LNCaP clone FGC (cell line): ENCODE data around the gene HOXB3.

Experiments
- DNase-seq: peaks from one replicate; pipeline ENCODE4 v3.0.0-alpha.2; 2011; ENCODE audit warnings: low read depth
- H3K4me3 ChIP-seq: 2 replicates; pipeline ENCODE4 v1.5.1; 2011; ENCODE audit warnings: mild to moderate bottlenecking, low read depth, low read length, control low read depth
- TF ChIP-seq, protein P1 (sequence below): IDR thresholded peaks from 2 replicates; pipeline ENCODE4 v1.5.1; 2012; ENCODE audit warnings: mild to moderate bottlenecking; ENCODE audit not compliant: control insufficient read depth, insufficient read depth; ENCODE audit errors: extremely low read depth

The HOXB3 gene

DNA sequence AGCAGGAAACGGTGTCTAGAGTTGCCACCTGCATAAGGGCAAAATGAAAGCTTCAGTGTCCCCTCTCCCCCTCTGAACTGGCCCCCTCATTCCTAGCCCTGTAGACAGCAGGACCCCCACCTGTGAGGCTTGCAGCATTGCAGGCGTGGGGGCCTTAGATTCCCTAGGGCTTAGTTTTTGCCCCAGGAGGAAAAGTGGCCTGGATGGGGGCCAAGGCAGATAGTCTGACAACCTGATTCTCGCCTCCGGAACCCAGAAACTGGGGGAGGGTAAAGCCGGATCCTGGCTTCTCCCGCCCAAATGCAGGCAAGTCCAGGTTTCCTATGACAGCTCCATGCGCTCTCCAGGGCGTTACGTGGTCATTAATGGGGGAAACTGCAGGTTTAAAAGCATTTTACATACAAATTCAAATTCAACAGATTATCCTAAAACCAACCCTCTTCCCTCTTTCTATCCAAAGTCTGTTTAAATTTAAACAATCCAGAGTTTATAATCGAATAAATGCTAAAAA, 15.4 kb upstream of the HOXB3 start:
- TF ChIP-seq, protein P1, sequence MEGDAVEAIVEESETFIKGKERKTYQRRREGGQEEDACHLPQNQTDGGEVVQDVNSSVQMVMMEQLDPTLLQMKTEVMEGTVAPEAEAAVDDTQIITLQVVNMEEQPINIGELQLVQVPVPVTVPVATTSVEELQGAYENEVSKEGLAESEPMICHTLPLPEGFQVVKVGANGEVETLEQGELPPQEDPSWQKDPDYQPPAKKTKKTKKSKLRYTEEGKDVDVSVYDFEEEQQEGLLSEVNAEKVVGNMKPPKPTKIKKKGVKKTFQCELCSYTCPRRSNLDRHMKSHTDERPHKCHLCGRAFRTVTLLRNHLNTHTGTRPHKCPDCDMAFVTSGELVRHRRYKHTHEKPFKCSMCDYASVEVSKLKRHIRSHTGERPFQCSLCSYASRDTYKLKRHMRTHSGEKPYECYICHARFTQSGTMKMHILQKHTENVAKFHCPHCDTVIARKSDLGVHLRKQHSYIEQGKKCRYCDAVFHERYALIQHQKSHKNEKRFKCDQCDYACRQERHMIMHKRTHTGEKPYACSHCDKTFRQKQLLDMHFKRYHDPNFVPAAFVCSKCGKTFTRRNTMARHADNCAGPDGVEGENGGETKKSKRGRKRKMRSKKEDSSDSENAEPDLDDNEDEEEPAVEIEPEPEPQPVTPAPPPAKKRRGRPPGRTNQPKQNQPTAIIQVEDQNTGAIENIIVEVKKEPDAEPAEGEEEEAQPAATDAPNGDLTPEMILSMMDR = no peak
- no peak for DNase-seq
- H3K4me3 ChIP-seq = peak overlapping the region; percentile 54

DNA sequence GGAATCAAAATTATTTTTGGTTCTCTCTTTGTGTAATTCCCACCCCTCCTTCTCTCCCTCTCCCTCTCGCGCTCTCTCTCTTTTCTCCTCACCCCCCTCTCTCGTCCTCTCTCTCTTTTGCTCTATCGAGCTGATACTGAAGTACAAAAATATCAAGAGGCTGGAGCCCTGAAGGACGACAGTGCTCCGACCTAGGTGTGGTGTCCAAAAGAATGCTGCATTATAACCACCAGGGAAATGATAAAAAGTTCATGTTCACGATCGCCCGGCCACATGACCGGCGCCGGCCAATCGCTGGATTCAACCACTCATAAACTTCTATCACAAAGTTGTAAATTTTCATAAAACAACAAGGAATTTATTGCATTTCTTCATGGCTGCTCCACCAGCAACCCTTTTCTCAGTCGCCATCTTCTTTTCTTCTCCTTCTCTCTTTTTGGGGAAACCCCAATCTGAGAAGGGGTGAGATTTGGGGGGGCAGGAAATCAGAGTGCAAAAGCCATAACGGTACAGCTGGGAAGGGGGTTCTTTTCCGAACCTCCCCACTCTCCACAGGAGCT, 14.8 kb upstream of the HOXB3 start, which contains the start of gene HOXB6:
TSS of gene HOXB6 (minus strand) at position 217 of the 560 bp plus-strand sequence. CDS start 6,836 bp downstream, outside the sequence.
- DNase-seq = no peak
- H3K4me3 ChIP-seq = peak within 1 kb of the TSS; percentile 54
- TF ChIP-seq, protein P1 = no peak

DNA sequence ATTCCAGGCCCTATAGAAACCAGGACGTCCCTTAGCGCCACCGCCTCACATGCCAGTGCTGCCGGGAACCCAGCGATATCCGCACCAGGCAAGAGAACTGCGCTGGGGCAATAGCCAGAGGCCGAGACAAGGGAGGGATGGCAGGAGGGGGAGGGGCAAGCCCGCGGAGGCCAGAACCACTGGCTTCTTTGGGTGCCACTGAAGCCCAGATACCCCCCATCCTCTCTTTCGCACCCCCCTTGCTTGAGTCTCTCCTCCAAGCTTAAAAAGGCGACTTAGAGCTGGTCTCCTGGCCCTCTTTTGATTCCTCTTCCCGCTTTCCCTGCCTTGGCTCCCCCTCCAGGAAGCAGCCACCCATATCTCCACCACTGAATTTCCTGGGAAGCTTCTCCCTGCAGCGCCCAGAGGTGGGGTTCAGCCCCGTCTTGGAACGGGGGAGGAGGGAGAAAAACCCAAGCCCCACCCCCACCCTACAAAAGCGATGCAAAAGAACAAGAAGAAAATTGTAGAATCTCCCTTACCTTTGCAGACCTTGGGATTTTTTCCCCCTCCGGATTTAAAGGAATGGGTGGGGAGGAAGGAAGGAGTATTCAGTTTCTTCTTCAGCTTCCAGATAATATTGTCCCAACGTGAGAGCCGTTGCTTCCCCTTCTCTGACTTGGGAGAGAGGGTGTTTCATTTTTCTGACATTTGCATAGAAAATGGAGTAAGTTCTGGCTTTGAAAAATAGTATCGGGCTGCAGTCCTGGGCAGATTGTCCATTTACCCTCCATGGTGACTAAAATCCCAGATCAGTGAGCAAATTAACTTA, 14.1 kb upstream of the HOXB3 start:
- TF ChIP-seq, protein P1 = no peak
- H3K4me3 ChIP-seq = peak overlapping the region; percentile 54
- DNase-seq = no peak

DNA sequence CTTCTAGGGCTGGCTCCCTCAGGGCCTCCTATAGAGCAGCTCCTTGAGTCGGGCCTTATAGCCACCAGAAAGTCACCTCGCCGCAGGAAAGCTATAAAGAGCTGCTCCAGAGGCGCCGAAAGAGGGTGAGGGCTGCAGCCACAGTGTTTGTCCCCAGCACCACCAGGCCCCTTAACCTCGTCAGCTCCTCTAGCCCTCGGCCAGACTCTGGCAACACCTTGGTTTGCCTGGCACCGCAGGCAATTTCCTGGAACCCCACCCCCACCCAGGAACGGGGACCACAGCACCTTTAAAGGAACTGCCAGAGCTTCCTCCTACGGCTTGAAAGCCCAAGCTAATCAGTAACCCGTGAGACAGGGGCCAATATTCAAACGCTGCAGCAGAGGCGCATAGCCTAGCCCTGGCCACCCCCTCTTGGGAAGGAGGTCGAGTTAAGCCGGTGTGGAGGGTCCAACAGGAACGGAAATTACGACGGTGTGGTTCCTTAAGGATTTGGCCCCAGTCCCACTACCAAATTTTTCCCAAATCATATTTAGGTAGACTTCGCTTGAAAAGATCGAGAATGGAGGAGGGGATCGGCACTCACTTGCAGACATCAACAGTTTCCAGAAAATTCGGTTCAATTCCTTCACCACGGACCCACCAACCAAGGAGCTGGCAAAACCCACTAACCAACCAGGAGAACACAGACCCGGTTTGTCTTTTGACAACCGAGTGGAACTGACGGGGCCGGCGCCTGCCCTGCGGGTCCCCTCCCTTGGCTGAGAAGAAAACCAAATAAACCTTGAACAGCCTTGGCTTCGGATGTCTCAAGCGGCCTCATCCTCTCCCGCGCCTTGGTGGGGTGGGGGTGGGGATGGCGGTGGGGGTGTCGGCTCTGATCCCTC, 11.7 kb upstream of the HOXB3 start:
- TF ChIP-seq, protein P1 = no peak
- DNase-seq = no peak
- no peak overlapping the region for H3K4me3 ChIP-seq

DNA sequence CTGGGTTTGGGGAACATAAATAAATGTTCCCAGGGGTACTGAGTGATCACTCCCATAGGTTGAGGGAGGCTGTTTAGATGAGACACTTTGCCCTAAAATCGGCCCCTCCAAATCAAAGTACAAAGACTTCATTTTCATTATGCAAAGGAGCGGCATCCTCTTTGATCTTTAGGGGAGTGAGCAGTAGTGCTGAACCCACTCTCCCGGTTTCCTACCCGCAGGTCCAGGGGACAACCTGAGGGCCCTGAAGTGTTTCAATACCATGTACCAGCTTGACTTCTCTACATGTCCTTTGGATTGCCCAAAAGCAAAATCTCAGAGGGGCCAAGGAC, 11.1 kb upstream of the HOXB3 start:
- no peak overlapping the region for H3K4me3 ChIP-seq
- no peak for DNase-seq
- TF ChIP-seq, protein P1 = no peak

DNA sequence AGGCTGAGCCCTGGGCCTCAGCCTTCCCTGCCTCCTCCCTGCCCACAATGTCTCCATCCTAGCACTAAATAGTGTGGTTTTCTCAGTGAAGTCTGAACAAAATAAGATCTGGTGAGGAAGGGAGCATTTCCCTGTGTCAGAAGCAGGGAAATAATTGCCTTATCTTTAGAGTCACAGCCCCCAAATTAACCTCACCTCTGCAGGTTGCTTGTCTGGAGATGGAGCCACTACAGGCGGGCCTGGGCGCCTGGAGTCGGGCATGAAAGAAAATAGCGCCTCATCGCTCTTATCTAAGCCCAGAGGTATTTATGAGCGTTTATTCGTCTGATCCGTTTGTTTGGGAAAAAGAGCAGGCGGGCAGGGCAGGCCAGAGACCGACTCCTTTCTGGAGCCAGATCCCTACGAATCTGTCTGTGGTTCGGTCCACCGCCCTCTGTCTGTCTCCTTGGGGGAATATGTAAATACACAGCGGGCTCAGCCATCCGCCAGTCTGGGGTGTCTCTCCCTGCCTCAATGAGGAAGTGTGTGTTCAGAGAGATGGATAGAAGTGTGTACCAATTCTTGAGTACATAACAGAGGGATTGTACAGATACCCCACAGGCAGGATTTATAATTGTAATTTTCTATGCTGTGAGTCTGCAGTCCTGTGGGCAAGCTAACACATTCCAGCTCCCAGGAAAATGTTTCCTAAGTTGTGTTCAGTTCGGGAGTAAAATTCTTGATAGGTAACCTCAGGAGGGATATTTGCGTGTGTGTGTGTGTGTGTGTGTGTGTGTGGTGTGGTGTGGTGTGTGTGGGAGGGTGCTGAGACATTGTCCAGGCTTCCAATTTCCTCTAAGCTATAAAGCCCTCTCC, 10.4 kb upstream of the HOXB3 start:
- TF ChIP-seq, protein P1 = no peak
- H3K4me3 ChIP-seq = no peak overlapping the region
- DNase-seq = no peak
